HG02981 (cell line): Measurements from ENCODE around the gene MAD1L1.

ENCODE experiments used
- ATAC-seq: cut with Tn5 transposase; IDR thresholded peaks from one replicate; pipeline ENCODE4 v1.9.1; 2021; ENCODE audit warnings: mild to moderate bottlenecking, moderate library complexity; ENCODE audit not compliant: unreplicated experiment

MAD1L1 gene

GRCh38 chr7:1923409-1924257 is 309.1 kb downstream of the MAD1L1 start:
- no peak for ATAC-seq

- no peak for ATAC-seq
These were observed 309.9 kb downstream of the MAD1L1 start for GRCh38 chr7:1922870-1923236.

- no peak for ATAC-seq
These were observed 310.5 kb downstream of the MAD1L1 start for GRCh38 chr7:1922071-1922869.

DNA sequence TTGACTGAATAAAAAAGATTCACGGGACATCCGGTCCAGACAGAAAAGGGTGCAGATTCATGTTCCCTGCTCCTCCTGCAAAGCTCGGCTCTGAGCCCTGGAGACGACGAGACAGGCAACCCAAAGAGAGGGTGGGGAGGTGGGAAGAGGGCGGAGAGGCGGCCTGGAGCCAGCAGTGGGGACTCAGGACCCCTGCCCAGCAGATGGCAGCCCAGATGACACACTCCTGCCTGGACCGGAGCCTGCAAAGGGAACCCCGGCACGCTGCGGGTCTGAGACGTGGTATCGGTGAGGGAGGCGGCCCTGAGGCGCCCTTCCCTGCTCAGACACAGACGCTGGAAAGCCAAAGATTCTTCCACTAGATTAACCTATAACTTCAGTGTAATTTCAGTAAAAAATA is 311.9 kb downstream of the MAD1L1 start:
- no peak for ATAC-seq

GRCh38 chr7:1920266-1920681 is 312.5 kb downstream of the MAD1L1 start:
- ATAC-seq = no peak

DNA sequence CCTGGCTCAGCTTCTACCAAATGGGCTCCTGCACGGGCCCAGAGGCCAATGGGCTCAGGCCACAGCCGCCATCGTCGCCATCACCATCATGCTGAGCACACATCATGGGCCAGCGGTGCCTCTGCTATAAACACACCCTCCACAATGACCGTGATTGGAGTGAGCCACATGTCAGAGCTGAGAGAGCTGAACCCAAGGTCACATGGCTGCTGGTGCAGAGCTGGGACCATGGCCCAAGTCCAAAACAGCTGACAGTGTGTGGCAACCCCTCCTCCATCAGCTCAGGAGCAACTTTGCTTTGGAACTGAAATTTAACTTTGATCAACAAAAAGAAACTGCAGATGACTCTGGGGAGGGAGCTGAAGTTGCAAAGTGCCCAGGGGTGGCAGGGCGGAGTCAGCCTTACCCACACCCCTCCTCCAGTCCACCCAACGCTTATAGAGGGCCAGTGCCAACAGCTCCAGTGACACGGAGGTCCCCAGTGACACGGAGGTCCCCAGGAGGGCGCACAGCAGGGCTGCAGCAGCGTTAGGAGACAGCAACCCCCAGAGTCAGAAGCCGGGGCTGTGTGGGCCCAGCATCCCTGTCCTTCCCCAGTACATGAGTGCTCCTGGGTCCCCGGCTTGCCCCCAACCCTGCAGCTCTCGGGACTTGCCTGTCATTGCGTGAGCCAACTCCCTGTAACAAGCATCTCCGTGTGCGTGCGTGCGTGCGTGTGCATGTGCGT is 313.0 kb downstream of the MAD1L1 start:
- no peak for ATAC-seq

DNA sequence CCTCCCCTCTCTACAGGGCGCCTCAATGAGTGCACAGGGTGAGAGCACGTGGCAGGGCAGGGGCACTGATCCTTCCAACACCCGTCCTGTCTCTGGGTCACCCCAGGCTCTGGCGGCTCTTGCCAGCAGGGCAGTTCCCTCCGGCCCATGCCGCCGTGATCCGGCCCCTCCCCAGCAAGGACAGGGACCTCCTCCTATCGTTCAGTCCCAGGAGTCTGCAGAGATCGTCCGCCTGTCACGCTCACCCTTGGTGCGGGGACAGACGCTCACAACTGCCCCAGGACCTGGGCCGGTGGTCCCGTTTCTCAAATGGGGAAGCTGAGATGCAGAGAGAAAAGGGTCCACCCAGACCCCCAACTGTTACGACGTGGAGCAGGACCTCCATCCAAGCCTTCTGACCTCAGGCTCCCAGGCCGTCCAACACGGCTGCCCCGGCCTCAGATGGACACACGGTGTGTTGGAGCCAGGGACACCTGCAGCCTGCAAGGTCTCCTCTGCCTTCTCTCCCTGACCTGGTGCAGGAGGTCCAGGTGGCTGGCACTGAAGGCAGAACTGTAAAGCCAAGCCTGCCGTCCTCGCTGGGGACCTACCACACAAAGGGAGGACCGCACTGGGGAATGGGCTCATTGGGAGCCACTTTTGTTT is 313.7 kb downstream of the MAD1L1 start:
- ATAC-seq = no peak

GRCh38 chr7:1918063-1918645 is 314.6 kb downstream of the MAD1L1 start:
- no peak for ATAC-seq

- ATAC-seq = no peak
These were observed 315.3 kb downstream of the MAD1L1 start for GRCh38 chr7:1917221-1918062.

DNA sequence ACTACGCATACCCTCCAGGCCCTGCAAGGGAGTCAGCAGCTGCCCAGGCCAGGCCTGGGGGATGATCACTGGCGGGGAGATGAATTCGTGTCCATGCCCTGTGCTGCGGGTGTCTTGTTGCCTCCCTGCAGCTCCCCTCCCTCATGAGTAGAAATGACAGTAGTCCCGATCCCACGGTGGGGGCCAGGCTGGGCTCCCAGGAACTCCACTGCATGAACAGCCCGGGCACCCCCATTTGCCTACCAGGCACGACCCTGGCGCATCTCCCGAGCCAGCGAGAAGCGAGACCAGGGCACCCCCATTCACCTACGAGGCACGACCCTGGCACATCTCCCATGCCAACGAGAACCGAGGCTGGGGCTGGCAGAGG is 316.2 kb downstream of the MAD1L1 start:
- ATAC-seq = no peak

GRCh38 chr7:1915956-1916600 is 316.7 kb downstream of the MAD1L1 start:
- no peak for ATAC-seq

DNA sequence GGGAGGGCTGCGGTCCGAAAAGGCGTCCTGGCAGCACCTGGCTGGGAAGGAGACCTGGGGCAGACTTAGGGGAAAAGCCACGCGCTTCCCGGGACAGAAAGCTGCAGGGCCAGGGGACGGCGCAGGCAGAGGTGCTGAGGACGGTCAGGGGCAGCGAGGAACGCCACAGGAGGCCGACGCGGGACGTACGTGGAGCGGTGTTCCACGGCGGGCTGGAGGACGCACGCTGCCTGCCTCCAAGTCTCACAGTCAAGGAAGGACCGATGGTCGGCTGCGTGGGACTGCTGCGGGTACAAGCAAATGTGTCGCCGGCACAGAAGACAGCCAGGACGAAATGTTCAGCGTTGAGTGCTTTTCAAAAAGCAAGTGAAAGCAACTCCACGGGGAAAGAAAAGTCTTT is 317.4 kb downstream of the MAD1L1 start:
- no peak for ATAC-seq

GRCh38 chr7:1914743-1915142 is 318.0 kb downstream of the MAD1L1 start:
- no peak for ATAC-seq

- no peak for ATAC-seq
These were observed 318.4 kb downstream of the MAD1L1 start for GRCh38 chr7:1914321-1914720.

- no peak for ATAC-seq
These were observed 319.1 kb downstream of the MAD1L1 start for GRCh38 chr7:1913466-1914282.

DNA sequence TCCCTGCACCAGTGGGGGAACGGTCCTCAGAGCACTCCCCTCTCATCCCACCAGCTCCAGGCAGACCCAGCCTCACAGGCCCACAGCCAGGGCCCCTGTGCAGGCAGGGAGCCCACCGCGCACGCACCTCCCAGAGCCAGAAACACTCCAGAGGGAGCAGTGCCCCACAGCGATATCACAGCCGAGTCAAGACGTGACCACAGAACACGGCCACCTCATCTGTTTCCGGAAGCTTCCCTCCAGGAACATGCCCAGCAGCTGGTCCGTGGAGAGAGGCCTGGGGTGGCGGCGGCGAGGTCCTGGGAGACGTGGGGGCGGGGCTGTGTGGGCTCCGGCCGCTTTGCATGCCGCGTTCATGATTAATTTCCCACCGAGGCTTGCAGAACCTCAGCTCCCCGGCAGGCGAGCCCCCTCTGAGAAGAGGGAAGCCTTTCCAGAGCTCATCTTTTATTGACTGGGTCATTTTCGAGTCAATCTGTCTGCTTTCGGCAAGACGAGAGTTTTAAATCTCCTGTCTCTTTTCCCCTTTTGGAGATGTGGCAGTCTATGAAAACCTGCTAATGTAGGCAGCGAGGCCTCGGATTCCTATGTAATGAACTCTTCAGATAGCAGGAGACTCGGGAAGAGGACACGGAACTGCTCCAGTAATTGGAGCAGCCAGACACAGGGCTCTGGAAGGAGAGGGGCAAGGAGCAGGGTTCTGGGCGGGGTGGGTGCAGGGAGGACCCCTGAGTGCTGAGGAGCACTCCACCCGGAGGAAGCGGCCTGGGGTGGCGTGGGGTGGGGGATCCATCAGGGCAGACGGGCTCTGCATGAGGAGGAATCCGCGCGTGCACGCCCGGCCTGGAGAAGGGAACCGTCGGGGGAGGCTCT is 319.9 kb downstream of the MAD1L1 start:
- ATAC-seq = no peak

DNA sequence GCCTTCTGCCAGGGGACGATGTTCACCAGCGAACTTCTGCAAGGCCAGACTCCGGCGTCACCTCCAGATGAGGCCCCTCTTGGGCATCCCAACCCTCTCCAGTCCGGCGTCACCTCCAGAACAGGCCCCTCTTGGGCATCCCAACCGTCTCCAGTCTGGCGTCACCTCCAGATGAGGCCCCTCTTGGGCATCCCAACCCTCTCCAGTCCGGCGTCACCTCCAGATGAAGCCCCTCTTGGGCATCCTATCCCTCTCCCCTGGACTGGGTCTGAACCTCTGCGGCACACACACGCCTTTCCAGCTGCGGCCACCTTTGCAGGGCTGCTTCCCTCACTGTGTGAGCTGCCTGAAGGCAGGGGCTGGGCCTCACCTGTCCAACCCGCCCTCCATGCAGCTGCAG is 321.2 kb downstream of the MAD1L1 start:
- no peak for ATAC-seq

DNA sequence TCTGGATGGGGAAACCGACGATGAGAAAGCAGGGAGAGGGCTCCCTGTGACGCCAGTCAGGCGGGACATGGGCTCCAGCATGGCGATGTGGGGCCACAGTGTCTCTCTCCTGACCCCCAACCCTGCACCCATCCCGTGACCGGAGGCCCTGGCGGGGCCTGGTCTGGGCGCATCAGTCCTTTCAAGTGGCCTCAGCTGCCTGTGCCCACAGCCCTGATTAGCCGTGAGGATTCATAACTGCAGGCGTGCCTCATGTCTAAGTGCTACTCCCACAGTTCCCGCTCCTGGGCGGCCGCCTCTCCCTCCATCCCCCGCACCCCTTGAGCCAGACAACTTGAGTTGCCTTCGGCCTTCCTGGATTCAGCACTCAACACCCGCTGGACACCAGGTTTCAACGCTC is 321.9 kb downstream of the MAD1L1 start:
- ATAC-seq = no peak
